SK-N-SH (cell line): ENCODE measurements around the gene ANO3. TPM values are rescaled to one million over a fixed set of nuclear protein-coding genes. Genes with fewer than 3 reads are reported as not detected.

ENCODE experiments used
- CTCF ChIA-PET: fragments of 300-600, 350-600 bp; formaldehyde crosslinking; extraction: SDS; loops from one replicate; lab custom pipeline; 2021; lab: Yijun Ruan, JAX
- POLR2A ChIA-PET: fragments of 350-600 bp; sonication (Branson Sonifier 250); formaldehyde crosslinking; extraction: SDS; loops from one replicate; lab custom pipeline; 2020; ENCODE audit warnings: antibody characterized with exemption, inconsistent platforms; lab: Yijun Ruan, JAX
- DNase-seq: peaks from one replicate; pipeline ENCODE4 v3.0.0; 2012
- H2AFZ ChIP-seq: fragments of 200-600 bp; sonication (generic); 2 replicates; pipeline ENCODE4 v1.8.1; 2016; ENCODE audit warnings: antibody characterized with exemption, mild to moderate bottlenecking, low read depth
- H3F3A ChIP-seq: fragments of 200-600 bp; sonication (generic); replicated peaks from 2 replicates; pipeline ENCODE3; 2016; ENCODE audit warnings: antibody characterized with exemption, mild to moderate bottlenecking; ENCODE audit not compliant: insufficient read depth
- H3K27ac ChIP-seq, 2 experiments: fragments of 200-500 bp in 1 of 2; fragments of 200-600 bp in 1 of 2; sonication (Bioruptor generic) in 1 of 2; sonication (generic), shearing (Covaris generic) in 1 of 2; 2 replicates each; pipeline versions ENCODE4 v1.5.1 to v1.6.1; 2014 to 2016; ENCODE audit warnings: low read depth in 2 of 2, inconsistent platforms in 1 of 2, low read length in 1 of 2, mild to moderate bottlenecking in 1 of 2, mixed read lengths in 1 of 2
- H3K27me3 ChIP-seq: fragments of 200-600 bp; sonication (generic), shearing (Covaris generic); 2 replicates; pipeline ENCODE4 v1.6.1; 2016; ENCODE audit warnings: mixed run types; ENCODE audit not compliant: insufficient read depth
- H3K36me3 ChIP-seq, 2 experiments: fragments of 200-500 bp in 1 of 2; fragments of 200-600 bp in 1 of 2; sonication (Bioruptor generic) in 1 of 2; sonication (generic) in 1 of 2; replicated peaks in 1 of 2; 2 replicates each; pipeline versions ENCODE3 to v1.5.1; 2014 to 2016; ENCODE audit warnings: low read length in 1 of 2, mild to moderate bottlenecking in 1 of 2; ENCODE audit not compliant: insufficient read depth in 2 of 2, control insufficient read depth in 1 of 2
- H3K4me1 ChIP-seq, 2 experiments: fragments of 200-500 bp in 1 of 2; fragments of 200-600 bp in 1 of 2; sonication (Bioruptor generic) in 1 of 2; sonication (generic), shearing (Covaris generic) in 1 of 2; 2 replicates each; pipeline versions ENCODE4 v1.5.1 to v1.6.1; 2014 to 2016; ENCODE audit warnings: low read depth in 1 of 2, low read length in 1 of 2, mixed run types in 1 of 2; ENCODE audit not compliant: insufficient read depth in 2 of 2, control insufficient read depth in 1 of 2
- H3K4me2 ChIP-seq: fragments of 200-600 bp; sonication (generic), shearing (Covaris generic); 2 replicates; pipeline ENCODE4 v1.6.1; 2017; ENCODE audit warnings: mixed run types
- H3K4me3 ChIP-seq, 2 experiments: fragments of 200-500 bp in 1 of 2; fragments of 200-600 bp in 1 of 2; sonication (Bioruptor generic) in 1 of 2; sonication (generic), shearing (Covaris generic) in 1 of 2; 2 replicates each; pipeline versions ENCODE4 v1.5.1 to v1.8.1; 2014 to 2016; ENCODE audit warnings: low read depth in 2 of 2, inconsistent platforms in 1 of 2, low read length in 1 of 2, mild to moderate bottlenecking in 1 of 2, mixed read lengths in 1 of 2, moderate library complexity in 1 of 2
- H3K79me2 ChIP-seq: fragments of 200-600 bp; sonication (generic); 2 replicates; pipeline ENCODE4 v1.8.1; 2017; ENCODE audit warnings: mild to moderate bottlenecking; ENCODE audit not compliant: insufficient read depth
- H3K9ac ChIP-seq: fragments of 200-600 bp; sonication (generic); 2 replicates; pipeline ENCODE4 v1.6.1; 2017; ENCODE audit warnings: mixed run types
- H3K9me2 ChIP-seq: fragments of 200-600 bp; sonication (generic); 2 replicates; pipeline ENCODE4 v1.6.1; 2017; ENCODE audit warnings: mixed run types
- H3K9me3 ChIP-seq: fragments of 200-600 bp; sonication (generic); 2 replicates; pipeline ENCODE4 v1.6.1; 2017; ENCODE audit warnings: mixed run types, mild to moderate bottlenecking, moderate library complexity
- H4K20me1 ChIP-seq: fragments of 200-600 bp; sonication (generic); 2 replicates; pipeline ENCODE4 v1.6.1; 2017; ENCODE audit warnings: mild to moderate bottlenecking, mixed run types; ENCODE audit not compliant: insufficient read depth
- CHD2 ChIP-seq: fragments of 150-350 bp; IDR thresholded peaks from 2 replicates; pipeline ENCODE4 v1.6.1; 2018; ENCODE audit warnings: low read length; ENCODE audit not compliant: partially characterized antibody
- ELF1 ChIP-seq: IDR thresholded peaks from 2 replicates; pipeline ENCODE4 v1.4.0; 2012
- EP300 ChIP-seq, 2 experiments: IDR thresholded peaks; 2 replicates each; pipeline versions ENCODE4 v1.4.0 to v1.6.1; 2012; ENCODE audit warnings: borderline replicate concordance in 1 of 2, low read depth in 1 of 2, low read length in 1 of 2
- EZH2phosphoT487 ChIP-seq: fragments of 200-600 bp; sonication (generic); IDR thresholded peaks from 2 replicates; pipeline ENCODE4 v1.6.1; 2017; ENCODE audit warnings: low read depth, mixed run types, mild to moderate bottlenecking, antibody characterized with exemption, moderate library complexity, borderline replicate concordance
- FOSL2 ChIP-seq: IDR thresholded peaks from 2 replicates; pipeline ENCODE4 v1.4.0; 2012; ENCODE audit warnings: low read depth, mild to moderate bottlenecking, moderate library complexity, borderline replicate concordance
- FOXJ3 ChIP-seq: sonication (generic); formaldehyde crosslinking; IDR thresholded peaks from 2 replicates; pipeline ENCODE4 v1.5.1; 2020; ENCODE audit warnings: mild to moderate bottlenecking, missing genetic modification reagents
- JUND ChIP-seq: IDR thresholded peaks from 2 replicates; pipeline ENCODE4 v1.4.0; 2012
- MXI1 ChIP-seq: IDR thresholded peaks from 2 replicates; pipeline ENCODE4 v1.6.1; 2012; ENCODE audit warnings: mild to moderate bottlenecking, low read depth, low read length, improper control_type of control experiment
- NFIC ChIP-seq: IDR thresholded peaks from 2 replicates; pipeline ENCODE4 v1.4.0; 2012; ENCODE audit warnings: borderline replicate concordance
- NRF1 ChIP-seq: IDR thresholded peaks from 2 replicates; pipeline ENCODE4 v1.6.1; 2012; ENCODE audit warnings: low read depth, mild to moderate bottlenecking, low read length
- RFX5 ChIP-seq: IDR thresholded peaks from 2 replicates; pipeline ENCODE4 v1.6.1; 2012; ENCODE audit warnings: mild to moderate bottlenecking, improper control_type of control experiment, low read length
- RXRA ChIP-seq: IDR thresholded peaks from 2 replicates; pipeline ENCODE4 v1.4.0; 2012; ENCODE audit warnings: low read depth, mild to moderate bottlenecking, borderline replicate concordance
- SMC3 ChIP-seq: IDR thresholded peaks from 2 replicates; pipeline ENCODE4 v1.6.1; 2012; ENCODE audit warnings: low read depth, low read length, improper control_type of control experiment
- TCF12 ChIP-seq: IDR thresholded peaks from 2 replicates; pipeline ENCODE4 v1.4.0; 2012
- TEAD4 ChIP-seq: IDR thresholded peaks from 2 replicates; pipeline ENCODE4 v1.4.0; 2012; ENCODE audit warnings: mild to moderate bottlenecking, borderline replicate concordance; ENCODE audit not compliant: insufficient read depth
- WGBS: methylation state at CpG from one replicate; pipeline ENCODE4 v1.1.6; 2017; ENCODE audit warnings: low lambda C conversion rate; 5-methylcytosine and 5-hydroxymethylcytosine counted together
- polyA plus RNA-seq, 3 experiments: library from polyadenylated mRNA; depleted of rRNA; stranded (reverse); fragments of >200 nt; gene quantifications; 2 replicates each; pipeline ENCODE4 v1.2.3, GENCODE V29; 2012
- TF ChIP-seq, protein P1 (sequence below): IDR thresholded peaks from 2 replicates; pipeline ENCODE4 v1.4.0; 2012; ENCODE audit warnings: low read depth
- TF ChIP-seq, protein P2 (sequence below): IDR thresholded peaks from 2 replicates; pipeline ENCODE4 v1.4.0; 2012; ENCODE audit warnings: low read depth, borderline replicate concordance
- TF ChIP-seq, protein P3 (sequence below): IDR thresholded peaks from 2 replicates; pipeline ENCODE4; 2012
- TF ChIP-seq, protein P4 (sequence below): IDR thresholded peaks from 2 replicates; pipeline ENCODE4 v1.6.1; 2012; ENCODE audit warnings: mild to moderate bottlenecking, low read depth, low read length, moderate library complexity
- TF ChIP-seq, protein P5 (sequence below): fragments of 150-350 bp; IDR thresholded peaks from 2 replicates; pipeline ENCODE4 v1.6.1; 2017; ENCODE audit warnings: antibody characterized with exemption, low read length, low read depth, borderline replicate concordance

The ANO3 gene
- polyA plus RNA-seq, 1 of the 3 experiments (the other 2 are of a cell fraction) = 0.13 TPM

DNA sequence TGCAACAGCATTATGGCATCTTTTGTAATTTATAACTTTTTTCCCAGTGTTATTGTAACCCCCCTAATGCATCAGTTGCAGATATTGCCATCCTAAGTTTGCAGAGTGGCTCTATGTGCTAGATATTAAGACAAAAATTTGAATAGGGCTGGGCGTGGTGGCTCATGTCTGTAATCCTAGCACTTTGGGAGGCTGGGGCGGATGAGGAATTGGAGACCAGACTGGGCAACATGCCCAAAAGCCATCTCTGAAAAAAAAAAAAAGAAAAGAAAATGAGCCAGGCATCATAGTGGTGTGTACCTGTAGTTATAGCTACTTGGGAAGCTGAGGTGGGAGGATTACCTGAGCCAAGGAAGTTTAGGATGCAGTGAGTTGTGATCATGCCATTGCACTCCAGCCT lies 290.3 kb downstream of the ANO3 start:
- Histone ChIP-seq H3K27ac (peak overlapping the region in 1 of 2 experiments; percentile 52; a peak in 2 of 4 replicates), H3K9me2 (no peaks in the 10 kb centered on the region), H3K4me1 (peaks cover 0 to 45% of the 10 kb centered on the region in 2 experiments; a peak in 3 of 4 replicates), H4K20me1 (no peaks in the 10 kb centered on the region), H3K9me3 (no peaks in the 10 kb centered on the region), H3F3A (peaks cover 11% of the 10 kb centered on the region), H3K4me3 (no peak overlapping the region), H3K36me3 (no peaks in the 10 kb centered on the region), H3K9ac (no peak overlapping the region), H2AFZ (no peak overlapping the region), H3K27me3 (no peaks in the 10 kb centered on the region), H3K4me2 (no peak overlapping the region), H3K79me2 (no peaks in the 10 kb centered on the region)
- TF ChIP-seq EZH2phosphoT487 (no peak), NFIC (0 out of 2 replicates have a peak, but pooled peaks have one; percentile 5)
- CTCF ChIA-PET = no interaction called here
- DNase-seq = no peak
- POLR2A ChIA-PET = no interaction called here
- WGBS = 54% methylated on average over 2 of the region's 2 CpGs

DNA sequence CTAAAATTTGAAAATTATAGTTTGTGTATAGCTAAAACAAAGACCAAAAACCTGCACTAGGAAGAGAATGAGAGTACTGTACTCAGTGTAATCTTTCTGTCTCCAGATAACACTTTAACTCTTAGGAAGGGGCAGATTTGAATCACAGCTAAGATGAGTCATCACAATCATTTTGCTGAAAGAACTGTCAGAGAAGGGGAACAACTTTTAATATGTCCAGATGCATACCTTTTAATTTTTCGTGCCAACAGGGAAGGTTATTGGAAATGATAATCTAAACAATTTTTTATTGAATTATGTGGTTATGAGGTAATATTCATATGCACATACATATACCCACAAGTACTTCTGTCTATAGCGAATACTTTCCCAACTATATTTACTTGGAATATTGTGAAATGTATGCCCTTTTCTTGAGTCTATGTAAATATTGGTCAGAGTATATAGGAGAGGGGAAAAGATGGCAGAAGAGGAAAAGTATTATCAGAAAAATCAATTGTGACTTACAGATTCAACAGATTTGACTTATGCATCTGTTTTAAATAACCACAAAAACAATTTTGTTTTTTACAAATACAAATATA lies 291.2 kb downstream of the ANO3 start:
- Histone ChIP-seq H3F3A (peaks cover 11% of the 10 kb centered on the region), H4K20me1 (no peaks in the 10 kb centered on the region), H3K4me1 (peaks cover 0 to 37% of the 10 kb centered on the region in 2 experiments; a peak in 3 of 4 replicates), H3K79me2 (no peaks in the 10 kb centered on the region), H3K4me2 (no peak overlapping the region), H3K9ac (no peak overlapping the region), H3K36me3 (no peaks in the 10 kb centered on the region), H3K27ac (peak overlapping the region in 1 of 2 experiments; percentile 52; a peak in 2 of 4 replicates), H3K27me3 (no peaks in the 10 kb centered on the region), H3K4me3 (no peak overlapping the region), H3K9me2 (no peaks in the 10 kb centered on the region), H2AFZ (no peak overlapping the region), H3K9me3 (no peaks in the 10 kb centered on the region)
- CTCF ChIA-PET = interaction anchor here (1.0 kb wide), 1 partner anchor 535 kb away, joined by 4 read pairs; no protein-coding TSS in a partner anchor
- WGBS = 13% methylated on average over 2 of the region's 2 CpGs
- POLR2A ChIA-PET = no interaction called here
- DNase-seq = no peak
- TF ChIP-seq RFX5 (no peak), FOXJ3 (CRISPR knock-in tag) (no peak), TCF12 (peak; percentile 75), RXRA (0 out of 2 replicates have a peak, but pooled peaks have one; percentile 19), NFIC (0 out of 2 replicates have a peak, but pooled peaks have one; percentile 39), NRF1 (no peak), CHD2 (no peak), JUND (peak; percentile 72), ELF1 (no peak), MXI1 (no peak), FOSL2 (peak; percentile 89), SMC3 (no peak), TEAD4 (no peak), EP300 (IDR thresholded peaks at IDR 0.05; ENCODE audit: borderline replicate concordance in 1 of 2, low read depth in 1 of 2, low read length in 1 of 2) (peak in 1 of 2 experiments; percentile 11; a peak in 1 of 4 replicates)
- TF ChIP-seq, protein P1, sequence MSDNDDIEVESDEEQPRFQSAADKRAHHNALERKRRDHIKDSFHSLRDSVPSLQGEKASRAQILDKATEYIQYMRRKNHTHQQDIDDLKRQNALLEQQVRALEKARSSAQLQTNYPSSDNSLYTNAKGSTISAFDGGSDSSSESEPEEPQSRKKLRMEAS = no peak
- TF ChIP-seq, protein P2, sequence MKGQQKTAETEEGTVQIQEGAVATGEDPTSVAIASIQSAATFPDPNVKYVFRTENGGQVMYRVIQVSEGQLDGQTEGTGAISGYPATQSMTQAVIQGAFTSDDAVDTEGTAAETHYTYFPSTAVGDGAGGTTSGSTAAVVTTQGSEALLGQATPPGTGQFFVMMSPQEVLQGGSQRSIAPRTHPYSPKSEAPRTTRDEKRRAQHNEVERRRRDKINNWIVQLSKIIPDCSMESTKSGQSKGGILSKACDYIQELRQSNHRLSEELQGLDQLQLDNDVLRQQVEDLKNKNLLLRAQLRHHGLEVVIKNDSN = no peak
- TF ChIP-seq, protein P3, sequence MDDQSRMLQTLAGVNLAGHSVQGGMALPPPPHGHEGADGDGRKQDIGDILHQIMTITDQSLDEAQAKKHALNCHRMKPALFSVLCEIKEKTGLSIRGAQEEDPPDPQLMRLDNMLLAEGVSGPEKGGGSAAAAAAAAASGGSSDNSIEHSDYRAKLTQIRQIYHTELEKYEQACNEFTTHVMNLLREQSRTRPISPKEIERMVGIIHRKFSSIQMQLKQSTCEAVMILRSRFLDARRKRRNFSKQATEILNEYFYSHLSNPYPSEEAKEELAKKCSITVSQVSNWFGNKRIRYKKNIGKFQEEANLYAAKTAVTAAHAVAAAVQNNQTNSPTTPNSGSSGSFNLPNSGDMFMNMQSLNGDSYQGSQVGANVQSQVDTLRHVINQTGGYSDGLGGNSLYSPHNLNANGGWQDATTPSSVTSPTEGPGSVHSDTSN = peak; percentile 75
- TF ChIP-seq, protein P4, sequence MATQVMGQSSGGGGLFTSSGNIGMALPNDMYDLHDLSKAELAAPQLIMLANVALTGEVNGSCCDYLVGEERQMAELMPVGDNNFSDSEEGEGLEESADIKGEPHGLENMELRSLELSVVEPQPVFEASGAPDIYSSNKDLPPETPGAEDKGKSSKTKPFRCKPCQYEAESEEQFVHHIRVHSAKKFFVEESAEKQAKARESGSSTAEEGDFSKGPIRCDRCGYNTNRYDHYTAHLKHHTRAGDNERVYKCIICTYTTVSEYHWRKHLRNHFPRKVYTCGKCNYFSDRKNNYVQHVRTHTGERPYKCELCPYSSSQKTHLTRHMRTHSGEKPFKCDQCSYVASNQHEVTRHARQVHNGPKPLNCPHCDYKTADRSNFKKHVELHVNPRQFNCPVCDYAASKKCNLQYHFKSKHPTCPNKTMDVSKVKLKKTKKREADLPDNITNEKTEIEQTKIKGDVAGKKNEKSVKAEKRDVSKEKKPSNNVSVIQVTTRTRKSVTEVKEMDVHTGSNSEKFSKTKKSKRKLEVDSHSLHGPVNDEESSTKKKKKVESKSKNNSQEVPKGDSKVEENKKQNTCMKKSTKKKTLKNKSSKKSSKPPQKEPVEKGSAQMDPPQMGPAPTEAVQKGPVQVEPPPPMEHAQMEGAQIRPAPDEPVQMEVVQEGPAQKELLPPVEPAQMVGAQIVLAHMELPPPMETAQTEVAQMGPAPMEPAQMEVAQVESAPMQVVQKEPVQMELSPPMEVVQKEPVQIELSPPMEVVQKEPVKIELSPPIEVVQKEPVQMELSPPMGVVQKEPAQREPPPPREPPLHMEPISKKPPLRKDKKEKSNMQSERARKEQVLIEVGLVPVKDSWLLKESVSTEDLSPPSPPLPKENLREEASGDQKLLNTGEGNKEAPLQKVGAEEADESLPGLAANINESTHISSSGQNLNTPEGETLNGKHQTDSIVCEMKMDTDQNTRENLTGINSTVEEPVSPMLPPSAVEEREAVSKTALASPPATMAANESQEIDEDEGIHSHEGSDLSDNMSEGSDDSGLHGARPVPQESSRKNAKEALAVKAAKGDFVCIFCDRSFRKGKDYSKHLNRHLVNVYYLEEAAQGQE = no peak
- TF ChIP-seq, protein P5, sequence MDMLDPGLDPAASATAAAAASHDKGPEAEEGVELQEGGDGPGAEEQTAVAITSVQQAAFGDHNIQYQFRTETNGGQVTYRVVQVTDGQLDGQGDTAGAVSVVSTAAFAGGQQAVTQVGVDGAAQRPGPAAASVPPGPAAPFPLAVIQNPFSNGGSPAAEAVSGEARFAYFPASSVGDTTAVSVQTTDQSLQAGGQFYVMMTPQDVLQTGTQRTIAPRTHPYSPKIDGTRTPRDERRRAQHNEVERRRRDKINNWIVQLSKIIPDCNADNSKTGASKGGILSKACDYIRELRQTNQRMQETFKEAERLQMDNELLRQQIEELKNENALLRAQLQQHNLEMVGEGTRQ = no peak
